HEK293 (cell line): ENCODE results near the gene SPEM3.

Source experiments
- PRDM1 ChIP-seq: fragments of 450-650 bp; formaldehyde crosslinking; IDR thresholded peaks from 2 replicates; pipeline ENCODE4; 2016; ENCODE audit warnings: missing biosample characterization, missing genetic modification characterization
- ZNF624 ChIP-seq: fragments of 450-650 bp; formaldehyde crosslinking; IDR thresholded peaks from 2 replicates; pipeline ENCODE4 v1.5.1; 2017; ENCODE audit warnings: missing biosample characterization, missing genetic modification characterization
- TF ChIP-seq, protein P1 (sequence below): fragments of 450-650 bp; formaldehyde crosslinking; IDR thresholded peaks from 2 replicates; pipeline ENCODE4 v1.5.1; 2016; ENCODE audit warnings: missing biosample characterization, missing genetic modification characterization
- TF ChIP-seq, protein P2 (sequence below): fragments of 450-650 bp; formaldehyde crosslinking; IDR thresholded peaks from 2 replicates; pipeline ENCODE4 v1.5.1; 2016; ENCODE audit warnings: missing biosample characterization, missing genetic modification characterization
- TF ChIP-seq, protein P3 (sequence below): fragments of 450-650 bp; formaldehyde crosslinking; IDR thresholded peaks from 2 replicates; pipeline ENCODE4 v1.5.1; 2016; ENCODE audit warnings: missing biosample characterization, missing genetic modification characterization
- TF ChIP-seq, protein P4 (sequence below): fragments of 450-650 bp; formaldehyde crosslinking; IDR thresholded peaks from 2 replicates; pipeline ENCODE4 v1.5.1; 2017; ENCODE audit warnings: missing biosample characterization, mild to moderate bottlenecking, missing genetic modification characterization, moderate library complexity

GRCh38 chr17:7459961-7460545 is 31.4 kb downstream of the SPEM3 start:
- TF ChIP-seq, protein P1, sequence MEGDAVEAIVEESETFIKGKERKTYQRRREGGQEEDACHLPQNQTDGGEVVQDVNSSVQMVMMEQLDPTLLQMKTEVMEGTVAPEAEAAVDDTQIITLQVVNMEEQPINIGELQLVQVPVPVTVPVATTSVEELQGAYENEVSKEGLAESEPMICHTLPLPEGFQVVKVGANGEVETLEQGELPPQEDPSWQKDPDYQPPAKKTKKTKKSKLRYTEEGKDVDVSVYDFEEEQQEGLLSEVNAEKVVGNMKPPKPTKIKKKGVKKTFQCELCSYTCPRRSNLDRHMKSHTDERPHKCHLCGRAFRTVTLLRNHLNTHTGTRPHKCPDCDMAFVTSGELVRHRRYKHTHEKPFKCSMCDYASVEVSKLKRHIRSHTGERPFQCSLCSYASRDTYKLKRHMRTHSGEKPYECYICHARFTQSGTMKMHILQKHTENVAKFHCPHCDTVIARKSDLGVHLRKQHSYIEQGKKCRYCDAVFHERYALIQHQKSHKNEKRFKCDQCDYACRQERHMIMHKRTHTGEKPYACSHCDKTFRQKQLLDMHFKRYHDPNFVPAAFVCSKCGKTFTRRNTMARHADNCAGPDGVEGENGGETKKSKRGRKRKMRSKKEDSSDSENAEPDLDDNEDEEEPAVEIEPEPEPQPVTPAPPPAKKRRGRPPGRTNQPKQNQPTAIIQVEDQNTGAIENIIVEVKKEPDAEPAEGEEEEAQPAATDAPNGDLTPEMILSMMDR: no peak
- no peak for TF ChIP-seq PRDM1 (tag by site-specific recombination)
- TF ChIP-seq ZNF624 (tag by site-specific recombination): no peak
- TF ChIP-seq, protein P2, sequence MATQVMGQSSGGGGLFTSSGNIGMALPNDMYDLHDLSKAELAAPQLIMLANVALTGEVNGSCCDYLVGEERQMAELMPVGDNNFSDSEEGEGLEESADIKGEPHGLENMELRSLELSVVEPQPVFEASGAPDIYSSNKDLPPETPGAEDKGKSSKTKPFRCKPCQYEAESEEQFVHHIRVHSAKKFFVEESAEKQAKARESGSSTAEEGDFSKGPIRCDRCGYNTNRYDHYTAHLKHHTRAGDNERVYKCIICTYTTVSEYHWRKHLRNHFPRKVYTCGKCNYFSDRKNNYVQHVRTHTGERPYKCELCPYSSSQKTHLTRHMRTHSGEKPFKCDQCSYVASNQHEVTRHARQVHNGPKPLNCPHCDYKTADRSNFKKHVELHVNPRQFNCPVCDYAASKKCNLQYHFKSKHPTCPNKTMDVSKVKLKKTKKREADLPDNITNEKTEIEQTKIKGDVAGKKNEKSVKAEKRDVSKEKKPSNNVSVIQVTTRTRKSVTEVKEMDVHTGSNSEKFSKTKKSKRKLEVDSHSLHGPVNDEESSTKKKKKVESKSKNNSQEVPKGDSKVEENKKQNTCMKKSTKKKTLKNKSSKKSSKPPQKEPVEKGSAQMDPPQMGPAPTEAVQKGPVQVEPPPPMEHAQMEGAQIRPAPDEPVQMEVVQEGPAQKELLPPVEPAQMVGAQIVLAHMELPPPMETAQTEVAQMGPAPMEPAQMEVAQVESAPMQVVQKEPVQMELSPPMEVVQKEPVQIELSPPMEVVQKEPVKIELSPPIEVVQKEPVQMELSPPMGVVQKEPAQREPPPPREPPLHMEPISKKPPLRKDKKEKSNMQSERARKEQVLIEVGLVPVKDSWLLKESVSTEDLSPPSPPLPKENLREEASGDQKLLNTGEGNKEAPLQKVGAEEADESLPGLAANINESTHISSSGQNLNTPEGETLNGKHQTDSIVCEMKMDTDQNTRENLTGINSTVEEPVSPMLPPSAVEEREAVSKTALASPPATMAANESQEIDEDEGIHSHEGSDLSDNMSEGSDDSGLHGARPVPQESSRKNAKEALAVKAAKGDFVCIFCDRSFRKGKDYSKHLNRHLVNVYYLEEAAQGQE (tag by site-specific recombination): no peak
- TF ChIP-seq, protein P3, sequence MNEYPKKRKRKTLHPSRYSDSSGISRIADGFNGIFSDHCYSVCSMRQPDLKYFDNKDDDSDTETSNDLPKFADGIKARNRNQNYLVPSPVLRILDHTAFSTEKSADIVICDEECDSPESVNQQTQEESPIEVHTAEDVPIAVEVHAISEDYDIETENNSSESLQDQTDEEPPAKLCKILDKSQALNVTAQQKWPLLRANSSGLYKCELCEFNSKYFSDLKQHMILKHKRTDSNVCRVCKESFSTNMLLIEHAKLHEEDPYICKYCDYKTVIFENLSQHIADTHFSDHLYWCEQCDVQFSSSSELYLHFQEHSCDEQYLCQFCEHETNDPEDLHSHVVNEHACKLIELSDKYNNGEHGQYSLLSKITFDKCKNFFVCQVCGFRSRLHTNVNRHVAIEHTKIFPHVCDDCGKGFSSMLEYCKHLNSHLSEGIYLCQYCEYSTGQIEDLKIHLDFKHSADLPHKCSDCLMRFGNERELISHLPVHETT (tag by site-specific recombination): no peak
- TF ChIP-seq, protein P4, sequence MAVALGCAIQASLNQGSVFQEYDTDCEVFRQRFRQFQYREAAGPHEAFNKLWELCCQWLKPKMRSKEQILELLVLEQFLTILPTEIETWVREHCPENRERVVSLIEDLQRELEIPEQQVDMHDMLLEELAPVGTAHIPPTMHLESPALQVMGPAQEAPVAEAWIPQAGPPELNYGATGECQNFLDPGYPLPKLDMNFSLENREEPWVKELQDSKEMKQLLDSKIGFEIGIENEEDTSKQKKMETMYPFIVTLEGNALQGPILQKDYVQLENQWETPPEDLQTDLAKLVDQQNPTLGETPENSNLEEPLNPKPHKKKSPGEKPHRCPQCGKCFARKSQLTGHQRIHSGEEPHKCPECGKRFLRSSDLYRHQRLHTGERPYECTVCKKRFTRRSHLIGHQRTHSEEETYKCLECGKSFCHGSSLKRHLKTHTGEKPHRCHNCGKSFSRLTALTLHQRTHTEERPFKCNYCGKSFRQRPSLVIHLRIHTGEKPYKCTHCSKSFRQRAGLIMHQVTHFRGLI: no peak
